A549 (cell line): ENCODE results near the gene RPS6KA2.

Source experiments
- CHD2 ChIP-seq: fragments of 150-350 bp; IDR thresholded peaks from 2 replicates; pipeline ENCODE4 v1.6.1; 2014; ENCODE audit warnings: low read length; ENCODE audit not compliant: partially characterized antibody
- CTCF ChIP-seq: fragments of >200 bp; sonication (Bioruptor Twin); formaldehyde crosslinking; IDR thresholded peaks from 3 replicates; pipeline ENCODE4 v1.5.1; 2016
- EP300 ChIP-seq, 2 experiments: fragments of >200 bp; sonication (Bioruptor Twin); formaldehyde crosslinking; IDR thresholded peaks; 2 replicates in 1 of 2; 3 replicates in 1 of 2; pipeline ENCODE4 v1.6.1; 2016 to 2017
- JUNB ChIP-seq: fragments of >200 bp; sonication (Bioruptor Twin); formaldehyde crosslinking; IDR thresholded peaks from 2 replicates; pipeline ENCODE4 v1.6.1; 2016
- MAX ChIP-seq: IDR thresholded peaks from 2 replicates; pipeline ENCODE4 v1.6.1; 2012
- NPAS2 ChIP-seq: fragments of 250-450 bp; sonication (Bioruptor Pico); IDR thresholded peaks from 2 replicates; pipeline ENCODE4 v1.8.0; 2022; ENCODE audit warnings: mild to moderate bottlenecking, moderate library complexity, borderline replicate concordance
- POLR2A ChIP-seq: IDR thresholded peaks from 2 replicates; pipeline ENCODE4 v1.6.1; 2012; ENCODE audit warnings: mild to moderate bottlenecking, low read length
- RCOR1 ChIP-seq: fragments of 150-350 bp; IDR thresholded peaks from 2 replicates; pipeline ENCODE4 v1.6.1; 2014; ENCODE audit warnings: antibody characterized with exemption, low read length, low read depth
- RFX5 ChIP-seq: fragments of 450-650 bp; IDR thresholded peaks from 2 replicates; pipeline ENCODE4 v1.7.1; 2014; ENCODE audit warnings: antibody characterized with exemption, mild to moderate bottlenecking, moderate library complexity
- TF ChIP-seq, protein P1 (sequence below): fragments of 200-600 bp; sonication (generic); IDR thresholded peaks from 2 replicates; pipeline ENCODE4 v1.6.1; 2016; ENCODE audit warnings: antibody characterized with exemption, mild to moderate bottlenecking, moderate library complexity
- TF ChIP-seq, protein P2 (sequence below): IDR thresholded peaks from 2 replicates; pipeline ENCODE4 v1.6.1; 2012

- no peak for TF ChIP-seq JUNB
- TF ChIP-seq RFX5 = no peak
- no peak for TF ChIP-seq CHD2
- no peak for TF ChIP-seq CTCF
- TF ChIP-seq EP300 (IDR thresholded peaks at IDR 0.05) = no peak
- TF ChIP-seq NPAS2 = no peak
- no peak for TF ChIP-seq POLR2A
- TF ChIP-seq, protein P1, sequence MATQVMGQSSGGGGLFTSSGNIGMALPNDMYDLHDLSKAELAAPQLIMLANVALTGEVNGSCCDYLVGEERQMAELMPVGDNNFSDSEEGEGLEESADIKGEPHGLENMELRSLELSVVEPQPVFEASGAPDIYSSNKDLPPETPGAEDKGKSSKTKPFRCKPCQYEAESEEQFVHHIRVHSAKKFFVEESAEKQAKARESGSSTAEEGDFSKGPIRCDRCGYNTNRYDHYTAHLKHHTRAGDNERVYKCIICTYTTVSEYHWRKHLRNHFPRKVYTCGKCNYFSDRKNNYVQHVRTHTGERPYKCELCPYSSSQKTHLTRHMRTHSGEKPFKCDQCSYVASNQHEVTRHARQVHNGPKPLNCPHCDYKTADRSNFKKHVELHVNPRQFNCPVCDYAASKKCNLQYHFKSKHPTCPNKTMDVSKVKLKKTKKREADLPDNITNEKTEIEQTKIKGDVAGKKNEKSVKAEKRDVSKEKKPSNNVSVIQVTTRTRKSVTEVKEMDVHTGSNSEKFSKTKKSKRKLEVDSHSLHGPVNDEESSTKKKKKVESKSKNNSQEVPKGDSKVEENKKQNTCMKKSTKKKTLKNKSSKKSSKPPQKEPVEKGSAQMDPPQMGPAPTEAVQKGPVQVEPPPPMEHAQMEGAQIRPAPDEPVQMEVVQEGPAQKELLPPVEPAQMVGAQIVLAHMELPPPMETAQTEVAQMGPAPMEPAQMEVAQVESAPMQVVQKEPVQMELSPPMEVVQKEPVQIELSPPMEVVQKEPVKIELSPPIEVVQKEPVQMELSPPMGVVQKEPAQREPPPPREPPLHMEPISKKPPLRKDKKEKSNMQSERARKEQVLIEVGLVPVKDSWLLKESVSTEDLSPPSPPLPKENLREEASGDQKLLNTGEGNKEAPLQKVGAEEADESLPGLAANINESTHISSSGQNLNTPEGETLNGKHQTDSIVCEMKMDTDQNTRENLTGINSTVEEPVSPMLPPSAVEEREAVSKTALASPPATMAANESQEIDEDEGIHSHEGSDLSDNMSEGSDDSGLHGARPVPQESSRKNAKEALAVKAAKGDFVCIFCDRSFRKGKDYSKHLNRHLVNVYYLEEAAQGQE = no peak
- no peak for TF ChIP-seq MAX
- TF ChIP-seq RCOR1 = no peak
- TF ChIP-seq, protein P2, sequence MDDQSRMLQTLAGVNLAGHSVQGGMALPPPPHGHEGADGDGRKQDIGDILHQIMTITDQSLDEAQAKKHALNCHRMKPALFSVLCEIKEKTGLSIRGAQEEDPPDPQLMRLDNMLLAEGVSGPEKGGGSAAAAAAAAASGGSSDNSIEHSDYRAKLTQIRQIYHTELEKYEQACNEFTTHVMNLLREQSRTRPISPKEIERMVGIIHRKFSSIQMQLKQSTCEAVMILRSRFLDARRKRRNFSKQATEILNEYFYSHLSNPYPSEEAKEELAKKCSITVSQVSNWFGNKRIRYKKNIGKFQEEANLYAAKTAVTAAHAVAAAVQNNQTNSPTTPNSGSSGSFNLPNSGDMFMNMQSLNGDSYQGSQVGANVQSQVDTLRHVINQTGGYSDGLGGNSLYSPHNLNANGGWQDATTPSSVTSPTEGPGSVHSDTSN = no peak
Observed at GRCh38 chr6:166656230-166657151, 29.4 kb upstream of the RPS6KA2 start.
